Stimulated activated CD4-positive, alpha-beta T cell treated with anti-CD3 and anti-CD28 coated beads, Interleukin-1b, Interleukin-23, amount 100 ng/mL, for 1 hour (primary cell): Measurements from ENCODE around the gene PPP1R3F.
"Not testable (repeated sequence)": the region's sequence is repeated elsewhere in the genome, so short reads cannot be mapped to it uniquely, and the experiment has no call there.

Experiments used
- DNase-seq, 2 donors: peaks; one replicate each; pipeline ENCODE4 v3.0.0-alpha.2; 2020; ENCODE audit warnings: low read depth in 2 of 2

The PPP1R3F gene

DNA sequence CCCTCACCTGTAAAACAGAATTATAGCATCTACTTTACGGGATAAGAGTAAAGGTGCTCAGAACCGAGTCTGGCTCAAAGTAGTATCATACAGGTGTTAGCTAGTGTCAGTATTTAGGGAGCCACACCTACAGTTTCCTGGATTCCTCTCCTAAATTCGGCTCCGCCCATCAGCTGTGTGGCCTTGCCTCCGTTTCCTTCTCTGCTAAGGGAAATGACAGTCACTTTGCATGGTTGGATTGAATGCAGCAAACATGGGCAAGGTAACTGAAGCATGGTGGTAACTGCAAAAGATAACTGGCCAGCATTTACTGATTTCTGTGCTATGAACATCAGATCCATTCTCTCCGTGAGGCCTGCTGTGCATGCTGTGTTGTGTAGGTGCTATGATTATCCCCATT is 2.8 kb downstream of the PPP1R3F start:
- DNase-seq, result no peak

GRCh38 chrX:49273181-49273727 is 3.7 kb downstream of the PPP1R3F start:
- DNase-seq, result no peak

DNA sequence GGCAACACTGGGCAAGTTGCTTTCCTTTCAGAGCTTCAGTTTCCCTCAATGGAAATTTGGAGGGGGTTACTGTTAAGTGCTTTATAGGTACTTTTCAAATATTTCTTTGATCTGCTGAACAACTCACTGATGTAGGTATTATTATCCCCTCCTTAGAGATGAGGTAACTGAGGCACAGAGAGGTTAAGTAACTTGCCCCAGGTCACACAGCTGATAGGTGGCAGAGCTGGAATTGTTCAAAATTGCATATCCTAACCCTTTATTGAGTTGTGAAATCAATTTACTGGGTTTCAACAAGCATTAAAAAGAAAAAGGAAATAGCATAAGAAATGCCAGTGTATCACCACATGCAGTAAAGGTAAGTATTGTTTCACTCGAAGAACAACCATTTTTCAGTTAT is 6.6 kb downstream of the PPP1R3F start:
- no peak for DNase-seq

GRCh38 chrX:49276671-49277534 is 7.3 kb downstream of the PPP1R3F start:
- DNase-seq, result no peak

GRCh38 chrX:49277535-49277830 is 7.9 kb downstream of the PPP1R3F start:
- no peak for DNase-seq

DNA sequence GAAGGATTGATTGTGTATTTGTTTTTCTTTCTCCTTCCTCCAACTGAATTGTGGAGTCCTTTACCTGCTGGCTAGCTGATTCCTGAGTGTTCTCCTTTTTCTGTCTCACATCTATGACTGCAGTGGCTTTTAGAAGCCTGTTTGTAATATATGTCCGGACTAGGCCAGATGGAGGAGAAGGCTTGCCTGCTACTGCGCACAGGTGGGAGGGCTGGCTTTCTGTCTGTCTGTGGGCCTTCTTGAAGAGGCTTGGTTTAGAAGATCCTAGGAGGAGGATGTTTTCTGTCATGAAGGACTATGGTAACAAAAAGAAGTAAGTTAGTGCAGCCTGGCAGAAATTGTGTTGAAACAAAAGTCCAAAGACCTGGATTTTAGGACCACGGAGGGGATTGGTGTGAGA is 8.5 kb downstream of the PPP1R3F start:
- no peak for DNase-seq

GRCh38 chrX:49282647-49283011 is 13.0 kb downstream of the PPP1R3F start:
- DNase-seq, result no peak

DNA sequence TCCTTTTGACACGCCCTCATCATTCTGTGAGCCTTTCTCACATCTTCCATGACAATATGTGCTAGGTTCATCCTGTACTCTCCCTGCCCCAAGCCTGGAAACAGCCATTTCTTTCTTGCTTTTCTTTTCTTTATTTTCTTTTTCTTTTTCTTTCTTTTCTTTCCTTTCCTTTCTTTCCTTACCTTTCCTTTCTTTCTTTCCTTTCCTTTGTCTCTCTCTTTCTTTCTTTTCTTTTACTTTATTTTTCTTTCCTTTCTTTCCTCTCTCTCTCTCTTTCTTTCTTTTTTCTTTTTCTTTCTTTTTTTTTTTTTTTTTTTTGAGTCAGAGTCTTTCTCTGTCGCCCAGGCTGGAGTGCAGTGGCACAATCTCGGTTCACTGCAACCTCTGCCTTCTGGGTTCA is 14.6 kb downstream of the PPP1R3F start:
- no peak for DNase-seq

DNA sequence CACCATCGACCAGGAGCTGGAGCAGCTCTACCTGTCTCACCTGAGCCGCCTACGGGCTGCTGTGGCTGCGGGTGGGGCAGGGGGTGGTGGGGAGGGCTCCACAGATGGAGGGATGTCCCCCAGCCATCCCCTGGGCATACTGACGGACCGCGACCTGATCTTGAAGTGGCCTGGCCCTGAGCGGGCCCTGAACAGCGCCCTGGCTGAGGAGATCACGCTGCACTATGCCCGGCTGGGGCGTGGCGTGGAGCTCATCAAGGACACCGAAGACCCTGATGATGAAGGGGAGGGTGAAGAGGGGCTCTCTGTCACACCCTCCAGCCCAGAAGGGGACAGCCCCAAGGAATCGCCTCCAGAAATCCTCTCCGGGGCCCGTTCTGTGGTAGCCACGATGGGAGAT is 16.5 kb downstream of the PPP1R3F start:
- DNase-seq, result no peak

GRCh38 chrX:49286581-49286980 is 17.0 kb downstream of the PPP1R3F start:
- no peak for DNase-seq

DNA sequence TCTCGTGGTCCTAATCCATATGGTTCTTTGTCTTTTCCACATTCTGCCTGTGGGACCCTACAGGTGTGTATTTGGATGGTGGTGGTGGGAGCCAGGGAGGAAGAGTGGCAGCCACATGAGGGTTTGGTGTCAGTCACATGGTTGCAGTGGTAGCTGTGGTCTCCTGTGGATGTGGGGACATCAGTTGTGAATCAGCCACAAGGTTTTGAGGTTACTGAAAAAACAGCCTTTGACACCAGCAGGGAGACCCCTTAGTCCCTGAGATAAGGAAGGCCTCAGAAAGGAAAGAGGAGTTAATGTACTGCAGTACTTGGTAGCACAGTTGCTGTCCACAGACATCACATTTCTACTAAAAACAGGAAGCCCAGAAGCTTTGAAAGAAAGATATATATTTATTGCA is 18.1 kb downstream of the PPP1R3F start:
- DNase-seq, result no peak

DNA sequence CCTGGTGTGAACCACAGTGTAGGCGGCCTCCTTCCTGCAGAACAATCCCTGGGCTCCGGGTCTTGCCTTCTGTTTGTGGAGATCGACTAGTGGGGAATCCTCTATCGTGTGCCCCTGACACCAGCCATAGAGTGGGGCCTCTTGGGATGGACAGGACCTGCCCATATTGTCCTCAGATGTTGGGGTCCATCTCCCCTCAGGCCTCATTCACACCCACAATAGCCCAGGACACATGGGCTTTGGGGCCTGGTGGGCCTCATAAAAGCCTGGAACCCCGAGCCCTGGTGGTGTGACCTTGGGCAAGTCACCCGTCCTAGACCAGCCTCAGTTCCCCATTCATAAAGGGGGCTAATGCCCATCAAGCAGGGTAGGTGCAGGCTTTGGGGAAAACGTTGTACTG is 20.6 kb downstream of the PPP1R3F start:
- no peak for DNase-seq

DNA sequence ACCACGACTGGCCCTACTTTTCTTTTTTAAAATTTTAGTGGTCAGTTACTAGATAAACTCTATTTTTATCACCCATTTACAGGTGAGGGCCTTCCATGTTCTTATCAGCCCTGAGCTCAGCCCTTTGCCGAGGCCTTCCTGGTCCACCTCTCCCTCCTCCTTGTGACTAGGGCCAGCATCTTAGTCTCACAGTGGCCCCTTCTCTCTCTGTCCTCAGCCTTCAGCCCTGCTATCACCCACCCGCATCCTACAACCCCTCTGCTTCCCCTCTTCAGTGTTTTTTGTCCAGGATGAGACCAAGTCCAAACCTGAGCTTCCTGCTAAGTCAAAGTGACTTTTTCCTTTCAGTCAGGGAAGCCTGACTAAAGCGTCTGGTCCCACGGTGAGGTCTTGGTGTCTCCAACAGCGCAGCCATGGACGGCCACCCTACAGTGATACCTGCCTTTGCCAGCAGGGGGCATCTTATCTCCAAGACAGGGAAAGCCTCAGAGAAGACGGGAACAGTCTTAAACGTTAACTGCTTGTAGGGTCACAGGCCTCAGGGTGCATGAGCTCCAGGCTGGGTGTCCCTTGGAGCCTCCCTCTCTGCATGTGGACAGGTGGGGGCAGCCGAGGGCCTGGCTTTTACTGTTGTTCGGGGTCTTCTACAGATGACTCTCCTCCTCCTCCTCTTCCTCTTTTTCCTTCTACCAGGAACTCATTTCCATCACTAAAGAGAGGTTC is 22.2 kb downstream of the PPP1R3F start:
- peak; percentile 38 to 40 for DNase-seq

DNA sequence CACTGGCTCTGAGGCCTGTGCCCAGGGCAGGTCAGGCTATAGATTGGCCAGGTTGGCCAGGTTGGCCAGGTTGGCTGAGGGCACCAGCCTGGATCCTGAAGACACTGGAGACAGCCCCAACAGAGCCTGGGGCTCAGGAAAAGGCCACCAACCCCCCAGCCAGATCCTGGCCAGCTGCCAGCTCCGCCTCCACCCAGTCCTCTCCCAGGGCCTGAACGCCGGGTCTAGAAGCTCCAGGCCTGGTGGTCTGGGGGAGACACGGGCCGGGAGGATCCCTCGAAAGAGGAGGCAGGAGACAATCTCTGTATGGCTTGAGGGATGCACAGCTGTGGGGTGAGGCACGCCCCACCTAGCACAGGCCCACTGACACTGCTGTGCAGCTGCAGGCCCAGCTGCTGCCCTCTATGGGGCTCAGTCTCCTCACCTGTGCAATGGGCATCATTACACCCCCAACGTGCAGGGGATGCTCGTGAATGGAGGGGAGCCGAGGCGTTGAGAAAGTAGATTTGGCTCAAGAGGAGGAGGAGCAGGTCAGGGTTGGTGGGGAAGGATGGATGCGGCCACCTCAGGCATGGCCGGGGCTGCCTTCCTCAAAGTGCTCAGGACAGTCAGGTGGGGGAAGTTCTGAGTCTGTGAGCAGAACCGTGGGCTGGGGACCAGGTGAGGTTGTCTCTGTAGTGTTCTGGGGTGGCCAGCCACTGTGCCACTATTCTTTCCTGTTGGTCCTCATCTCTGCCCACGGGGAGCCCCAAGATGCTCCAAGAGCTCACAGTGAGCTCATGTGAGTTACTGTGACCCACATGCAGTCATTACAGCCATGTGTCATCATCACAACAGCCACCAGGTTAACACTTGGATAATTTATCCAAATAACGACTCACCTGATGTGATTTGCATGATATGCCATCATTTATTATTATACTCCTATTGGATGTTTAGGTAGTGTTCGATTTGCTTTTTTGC is 23.1 kb downstream of the PPP1R3F start:
- DNase-seq, result no peak

DNA sequence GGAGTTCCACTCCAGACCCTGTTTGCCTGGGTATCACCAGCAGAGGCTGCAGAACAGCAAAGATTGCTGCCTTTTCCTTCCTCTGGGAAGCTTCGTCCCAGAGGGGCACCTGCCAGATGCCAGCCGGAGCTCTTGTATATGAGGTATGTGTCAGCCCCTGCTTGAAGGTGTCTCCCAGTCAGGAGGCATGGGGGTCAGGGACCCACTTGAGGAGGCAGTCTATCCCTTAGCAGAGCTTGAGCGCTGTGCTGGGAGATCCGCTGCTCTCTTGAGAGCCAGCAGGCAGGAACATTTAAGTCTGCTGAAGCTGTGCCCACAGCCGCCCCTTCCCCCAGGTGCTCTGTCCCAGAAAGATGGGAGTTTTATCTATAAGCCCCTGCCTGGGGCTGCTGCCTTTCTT is 29.7 kb downstream of the PPP1R3F start:
- not testable (repeated sequence) for DNase-seq

DNA sequence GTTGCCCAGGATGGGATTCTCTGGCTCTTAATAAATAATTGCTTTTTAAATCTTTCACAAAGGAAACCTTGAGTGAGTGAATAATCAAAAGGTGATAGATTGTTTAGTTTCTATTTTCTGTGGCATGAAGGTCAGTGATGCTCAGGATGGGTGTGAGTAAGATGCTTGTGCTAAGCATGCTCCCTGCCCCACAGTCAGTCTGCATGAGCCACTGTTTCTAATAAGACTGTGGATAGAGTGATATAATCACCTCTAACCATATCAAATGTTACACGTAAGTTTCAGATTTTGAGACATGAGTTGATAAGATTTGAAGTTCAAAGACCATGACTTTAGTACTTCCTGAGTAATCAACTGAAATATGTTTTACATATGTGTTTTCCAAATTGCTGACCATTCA is 31.1 kb downstream of the PPP1R3F start:
- DNase-seq, result no peak

- DNase-seq, result no peak
Observed at GRCh38 chrX:49303346-49303745, 33.8 kb downstream of the PPP1R3F start, which contains the start of gene GAGE10. Gene GAGE10 (plus strand): TSS chrX:49303646. CDS start chrX:49304860, 1,214 bp downstream.

DNA sequence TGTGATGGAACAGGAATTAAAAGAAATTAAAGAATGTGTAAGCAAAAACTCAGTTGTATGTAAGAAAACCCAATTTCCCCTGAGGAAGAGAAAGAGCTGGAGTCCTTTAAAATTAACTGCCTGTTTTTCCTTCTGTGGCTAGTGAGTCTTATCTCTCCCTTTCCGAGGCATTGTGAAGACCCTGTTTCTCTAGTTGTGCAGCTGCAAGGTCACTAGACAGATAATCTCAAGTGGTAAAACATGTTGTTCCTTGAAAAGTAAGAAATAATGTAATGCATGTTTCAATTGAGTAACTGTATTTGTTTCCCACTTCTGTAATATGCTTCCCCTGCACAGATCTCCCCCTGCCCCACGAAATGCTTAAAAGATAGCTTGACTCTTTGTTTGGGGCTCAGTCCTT is 38.2 kb downstream of the PPP1R3F start:
- not testable (repeated sequence) for DNase-seq

DNA sequence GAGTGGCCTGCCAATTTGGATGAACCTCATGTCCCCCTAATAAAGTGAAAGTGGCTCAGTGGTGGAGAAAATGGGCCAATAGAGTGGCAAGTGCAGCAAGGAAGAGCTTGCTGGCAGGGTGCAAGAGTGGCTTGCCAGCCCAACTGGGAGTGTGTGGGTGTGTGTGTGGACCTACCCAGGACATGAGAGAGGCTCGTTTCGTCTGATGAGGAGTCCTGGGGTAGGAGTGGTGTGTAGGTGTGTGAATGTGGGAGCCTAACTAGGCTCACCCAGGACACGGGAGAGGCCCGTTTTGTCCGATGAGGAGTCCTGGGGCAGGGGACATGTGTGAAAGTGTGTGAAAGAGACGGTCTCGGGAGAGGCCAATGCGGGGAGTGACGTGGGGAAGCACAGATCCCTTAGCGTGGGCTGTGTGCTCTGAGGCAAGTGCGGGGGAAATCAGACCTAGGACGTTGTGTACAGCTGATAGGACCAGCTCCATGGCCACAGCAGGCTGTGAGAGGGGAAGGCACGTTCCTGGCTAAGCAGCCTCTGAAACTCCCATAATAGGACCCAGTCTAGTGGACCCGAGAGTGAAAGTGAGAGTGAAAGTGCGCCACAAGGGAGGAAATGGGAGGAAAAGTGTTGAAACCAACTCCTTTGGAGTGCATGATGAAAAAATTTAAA is 39.1 kb downstream of the PPP1R3F start:
- no peak for DNase-seq

GRCh38 chrX:49309401-49309981 is 39.9 kb downstream of the PPP1R3F start:
- DNase-seq, result no peak

DNA sequence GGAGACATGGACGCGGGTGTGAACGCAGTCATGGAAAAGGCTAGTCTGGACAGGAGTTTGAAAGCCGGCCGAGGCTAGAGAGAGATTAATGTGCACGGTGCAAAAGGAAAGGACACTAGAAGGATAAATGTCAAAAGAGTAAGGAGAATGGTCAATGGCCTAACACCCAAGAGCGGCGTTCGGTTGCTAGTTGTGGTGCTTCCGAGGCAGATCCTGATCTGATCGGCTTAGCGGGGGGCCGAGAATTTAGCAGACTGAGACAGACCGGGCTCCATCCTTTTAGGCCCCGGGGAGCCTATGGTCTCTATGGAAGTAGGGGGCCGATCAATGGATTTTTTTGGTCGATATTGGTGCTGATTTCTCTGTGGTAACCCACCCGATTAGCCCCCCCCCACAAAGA is 40.8 kb downstream of the PPP1R3F start:
- DNase-seq, result no peak
